Liver (tissue), 3 donors: ENCODE results near the gene SEZ6.

Experiments
- RXRA ChIP-seq, 2 donors: IDR thresholded peaks; 2 replicates each; pipeline ENCODE4 v1.6.1; 2017 to 2018; ENCODE audit warnings: antibody characterized with exemption in 2 of 2, mild to moderate bottlenecking in 1 of 2
- TF ChIP-seq, protein P1 (sequence below): fragments of 150-350 bp; IDR thresholded peaks from 2 replicates; pipeline ENCODE4 v1.5.1; 2017; ENCODE audit warnings: improper control_type of control experiment, low read depth, low read length; ENCODE audit not compliant: missing input control
- TF ChIP-seq, protein P2 (sequence below): IDR thresholded peaks from 2 replicates; pipeline ENCODE4 v1.6.1; 2016; ENCODE audit warnings: antibody characterized with exemption
- donor health status: healthy.
- donor health status: healthy.

DNA sequence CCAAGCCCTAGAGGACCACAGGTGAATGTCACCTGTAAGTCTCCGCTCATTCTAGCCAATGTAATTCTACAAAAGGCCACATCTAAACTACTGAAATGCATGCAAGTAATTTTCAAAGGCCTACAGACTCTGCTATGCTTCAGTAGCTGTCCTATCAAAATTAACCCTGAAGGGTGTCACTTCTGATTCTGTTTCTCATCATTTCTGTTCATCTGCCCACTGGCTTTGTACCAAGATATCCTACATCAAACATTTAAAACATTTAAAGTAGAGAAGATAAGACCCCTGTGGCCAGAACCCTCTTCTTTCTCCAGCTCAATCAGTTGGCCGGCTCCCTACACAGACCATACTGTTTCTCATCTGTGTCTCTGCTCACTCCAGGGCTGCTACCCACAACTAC lies 76.0 kb downstream of the SEZ6 start:
- TF ChIP-seq, protein P1, sequence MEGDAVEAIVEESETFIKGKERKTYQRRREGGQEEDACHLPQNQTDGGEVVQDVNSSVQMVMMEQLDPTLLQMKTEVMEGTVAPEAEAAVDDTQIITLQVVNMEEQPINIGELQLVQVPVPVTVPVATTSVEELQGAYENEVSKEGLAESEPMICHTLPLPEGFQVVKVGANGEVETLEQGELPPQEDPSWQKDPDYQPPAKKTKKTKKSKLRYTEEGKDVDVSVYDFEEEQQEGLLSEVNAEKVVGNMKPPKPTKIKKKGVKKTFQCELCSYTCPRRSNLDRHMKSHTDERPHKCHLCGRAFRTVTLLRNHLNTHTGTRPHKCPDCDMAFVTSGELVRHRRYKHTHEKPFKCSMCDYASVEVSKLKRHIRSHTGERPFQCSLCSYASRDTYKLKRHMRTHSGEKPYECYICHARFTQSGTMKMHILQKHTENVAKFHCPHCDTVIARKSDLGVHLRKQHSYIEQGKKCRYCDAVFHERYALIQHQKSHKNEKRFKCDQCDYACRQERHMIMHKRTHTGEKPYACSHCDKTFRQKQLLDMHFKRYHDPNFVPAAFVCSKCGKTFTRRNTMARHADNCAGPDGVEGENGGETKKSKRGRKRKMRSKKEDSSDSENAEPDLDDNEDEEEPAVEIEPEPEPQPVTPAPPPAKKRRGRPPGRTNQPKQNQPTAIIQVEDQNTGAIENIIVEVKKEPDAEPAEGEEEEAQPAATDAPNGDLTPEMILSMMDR: no peak
- TF ChIP-seq, protein P2, sequence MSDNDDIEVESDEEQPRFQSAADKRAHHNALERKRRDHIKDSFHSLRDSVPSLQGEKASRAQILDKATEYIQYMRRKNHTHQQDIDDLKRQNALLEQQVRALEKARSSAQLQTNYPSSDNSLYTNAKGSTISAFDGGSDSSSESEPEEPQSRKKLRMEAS: no peak
- TF ChIP-seq RXRA (IDR thresholded peaks at IDR 0.05): no peak
